K562 (cell line): ENCODE measurements around the gene TPD52L3. TPM values are rescaled to one million over a fixed set of nuclear protein-coding genes. Genes with fewer than 3 reads are reported as not detected.
A peak's percentile ranks its signal among the peaks of the same experiment; 100 is the strongest.

Source experiments
- ATAC-seq: fragments of 200-7000 bp; cut with Tn5 transposase; 3 replicates; pipeline ENCODE4 v1.9.1; 2020; ENCODE audit warnings: moderate library complexity
- BruUV-seq: library from RNA; stranded (reverse); fragments of 400-500 nt; replicated peaks from 2 replicates; lab custom pipeline; 2021; lab: Mats Ljungman, UMichigan
- CTCF ChIA-PET: fragments of 300-600 bp; formaldehyde crosslinking; extraction: SDS; loops from one replicate; lab custom pipeline; 2021; ENCODE audit warnings: low intra/inter-chr PET ratio; lab: Yijun Ruan, JAX
- POLR2A ChIA-PET: fragments of 300-600, 350-650 bp; sonication (Branson Sonifier 250); formaldehyde crosslinking; extraction: SDS; loops from one replicate; lab custom pipeline; 2021; ENCODE audit warnings: antibody characterized with exemption, inconsistent platforms; lab: Yijun Ruan, JAX
- DNase-seq, 4 experiments: peaks; one replicate each; pipeline versions ENCODE4 v3.0.0 to v3.0.0-alpha.2; 2011 to 2018; ENCODE audit warnings: low spot score in 3 of 4, mixed read lengths in 3 of 4; ENCODE audit errors: extremely low read depth in 1 of 4
- FAIRE-seq: peaks from 2 replicates; lab custom pipeline; 2011; peaks lifted over from hg19 to GRCh38; lab: Jason Lieb, UNC
- H2AFZ ChIP-seq: 2 replicates; pipeline ENCODE4 v1.6.0; 2011; ENCODE audit warnings: low read depth, low read length, control low read depth, inconsistent platforms
- H3K27ac ChIP-seq: fragments of 200-600 bp; 3 replicates; pipeline ENCODE4 v1.8.0; 2011; ENCODE audit warnings: low read depth, mild to moderate bottlenecking, control low read depth, inconsistent platforms, low read length, moderate library complexity, mixed read lengths; ENCODE audit errors: extremely low read depth
- H3K27me3 ChIP-seq, 2 experiments: fragments of 300-600 bp in 1 of 2; 2 replicates in 1 of 2; 3 replicates in 1 of 2; pipeline versions ENCODE4 v1.6.0 to v1.8.0; 2011; ENCODE audit warnings: inconsistent platforms in 2 of 2, low read length in 2 of 2, mild to moderate bottlenecking in 1 of 2, mixed read lengths in 1 of 2, moderate library complexity in 1 of 2; ENCODE audit not compliant: control insufficient read depth in 2 of 2, insufficient read depth in 2 of 2
- H3K36me3 ChIP-seq: fragments of 300-600 bp; 3 replicates; pipeline ENCODE4 v1.8.0; 2011; ENCODE audit warnings: mild to moderate bottlenecking, low read length, inconsistent platforms; ENCODE audit not compliant: control insufficient read depth, insufficient read depth
- H3K4me1 ChIP-seq, 2 experiments: fragments of 200-600 bp in 1 of 2; replicated peaks in 1 of 2; 2 replicates in 1 of 2; 3 replicates in 1 of 2; pipeline versions ENCODE4 v1.5.1 to v1.8.0; 2011; ENCODE audit warnings: inconsistent platforms in 2 of 2, low read length in 2 of 2, mild to moderate bottlenecking in 1 of 2, mixed read lengths in 1 of 2, moderate library complexity in 1 of 2; ENCODE audit not compliant: control insufficient read depth in 2 of 2, insufficient read depth in 2 of 2
- H3K4me2 ChIP-seq: 2 replicates; pipeline ENCODE4 v1.6.1; 2011; ENCODE audit warnings: low read length, control low read depth, inconsistent platforms, mixed read lengths; ENCODE audit not compliant: insufficient read depth
- H3K4me3 ChIP-seq: fragments of 200-600 bp; sonication (generic), shearing (Covaris generic); 2 replicates; pipeline ENCODE4 v1.5.1; 2016; ENCODE audit warnings: control low read depth, inconsistent platforms
- H3K79me2 ChIP-seq: fragments of 200-600 bp; 3 replicates; pipeline ENCODE4 v1.8.0; 2011; ENCODE audit warnings: low read length, inconsistent platforms; ENCODE audit not compliant: control insufficient read depth, insufficient read depth
- H3K9ac ChIP-seq, 2 experiments: 2 replicates each; pipeline versions ENCODE4 v1.6.0 to v1.6.1; 2011; ENCODE audit warnings: low read depth in 2 of 2, low read length in 2 of 2, control low read depth in 1 of 2, inconsistent platforms in 1 of 2, mild to moderate bottlenecking in 1 of 2, mixed read lengths in 1 of 2; ENCODE audit not compliant: insufficient read depth in 1 of 2
- H3K9me1 ChIP-seq: one replicate; pipeline ENCODE4 v1.6.0; 2011; ENCODE audit warnings: inconsistent platforms, mild to moderate bottlenecking, low read length, moderate library complexity; ENCODE audit not compliant: control insufficient read depth, insufficient read depth
- H3K9me3 ChIP-seq: replicated peaks from 2 replicates; pipeline ENCODE4 v1.5.1; 2011; ENCODE audit warnings: low read depth, low read length, inconsistent platforms; ENCODE audit not compliant: control insufficient read depth, insufficient read depth
- H4K20me1 ChIP-seq: replicated peaks from 2 replicates; pipeline ENCODE4 v1.6.1; 2011; ENCODE audit warnings: low read length, inconsistent platforms, mixed read lengths; ENCODE audit not compliant: control insufficient read depth, insufficient read depth
- WGBS: fragments of 100-300 bp; shearing (Covaris generic); methylation state at CpG from one replicate; pipeline ENCODE4 v1.1.6; 2016; ENCODE audit warnings: low coverage, mixed read lengths; ENCODE audit not compliant: insufficient coverage; ENCODE audit errors: missing lambda C conversion rate; 5-methylcytosine and 5-hydroxymethylcytosine counted together
- in situ Hi-C: fragments of 300-500 bp; cut with MboI; formaldehyde crosslinking; loops from 4 replicates; pipeline ENCODE4 v1.15.0; 2018; ENCODE audit warnings: inconsistent platforms, mixed read lengths
- intact Hi-C: fragments of 100-400 bp; cut with micrococcal nuclease; formaldehyde crosslinking; loops from 2 replicates; pipeline ENCODE4 v1.14.2; 2022
- polyA plus RNA-seq, 8 experiments: library from polyadenylated mRNA; depleted of rRNA in 4 of 8; stranded (reverse) in 5 of 8; unstranded in 3 of 8; fragments of >200 nt; fragmentation: Nextera tagmentation in 2 of 8; fragmentation: Illumina TruSeq in 1 of 8; extraction: Ambion mirVana in 2 of 8; extraction: Trizol in 1 of 8; gene quantifications; 2 replicates each; pipeline versions ENCODE4 v1.2.1 to v1.2.3, GENCODE V29; 2011 to 2014; ENCODE audit warnings: inconsistent platforms in 1 of 8, missing spikeins in 1 of 8
- total RNA-seq, 7 experiments: library from RNA; depleted of rRNA in 6 of 7; stranded (reverse); fragments of >200 nt in 6 of 7; fragmentation: Illumina TruSeq in 2 of 7; extraction: Trizol in 2 of 7; gene quantifications; 2 replicates each; pipeline versions ENCODE4 v1.2.1 to v1.2.3, GENCODE V29; 2011 to 2021; ENCODE audit warnings: low replicate concordance in 1 of 7
- TF ChIP-seq, protein P1 (sequence below): fragments of 450-650 bp; formaldehyde crosslinking; conservative IDR thresholded peaks from 2 replicates; pipeline ENCODE4 v1.4.0; 2022; ENCODE audit warnings: mild to moderate bottlenecking, missing genetic modification characterization
- TF ChIP-seq, protein P2 (sequence below), 2 experiments: fragments of 450-650 bp; formaldehyde crosslinking in 1 of 2; IDR thresholded peaks; 2 replicates each; pipeline versions ENCODE4 v1.4.0 to v1.6.1; 2014 to 2020; ENCODE audit warnings: mild to moderate bottlenecking in 2 of 2, borderline replicate concordance in 1 of 2, low read depth in 1 of 2

The TPD52L3 gene
- total and polyA plus RNA-seq, 9 of the 15 experiments (the other 6 are each of a cell fraction or from before 2014, with no cell fraction given), result not detected

DNA sequence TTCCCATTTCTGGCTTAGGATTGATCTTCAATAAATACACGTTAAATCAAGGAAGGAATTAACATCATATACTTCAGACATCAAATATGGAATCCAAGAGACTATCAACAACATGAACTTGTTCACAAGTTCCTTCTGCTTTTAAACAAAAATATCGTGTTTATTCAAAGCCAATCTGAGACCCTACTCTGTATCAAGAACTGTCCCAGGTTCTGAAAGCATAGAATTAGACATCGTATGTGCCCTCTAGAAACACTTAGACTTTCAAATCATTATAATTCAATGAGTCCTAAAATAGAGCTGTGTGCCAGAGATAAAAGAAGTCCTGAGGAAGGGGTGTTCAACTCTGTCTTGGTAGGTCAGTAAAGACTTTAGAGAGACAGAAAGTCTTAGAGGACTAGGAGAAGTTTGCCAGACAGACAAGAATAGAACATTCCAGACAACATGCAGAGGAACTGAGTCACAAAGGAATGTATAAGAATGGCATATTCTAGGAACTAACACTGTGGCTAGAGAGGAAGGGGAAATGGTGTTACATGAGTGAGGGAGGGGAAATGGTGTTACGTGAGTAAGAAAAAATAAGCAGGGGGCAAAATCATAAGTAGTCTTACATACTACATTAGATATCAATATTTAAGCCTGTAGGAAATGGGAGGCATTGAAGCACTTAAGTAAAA lies 2.9 kb downstream of the TPD52L3 start:
- no peak for FAIRE-seq
- ATAC-seq, result no peak
- peaks cover 0 to 4% of the 10 kb centered on the region in 2 experiments; a peak in 1 of 5 replicates for H3K4me1 ChIP-seq
- H3K27me3 ChIP-seq, result no peaks in the 10 kb centered on the region; a peak in 1 of 5 replicates
- no peaks in the 10 kb centered on the region for H3K9me1 ChIP-seq
- ChIA-PET POLR2A (no interaction called here), CTCF (no interaction called here)
- H3K4me3 ChIP-seq, result no peak overlapping the region
- 3% methylated on average over 4 of the region's 4 CpGs for WGBS
- no peaks in the 10 kb centered on the region for H3K9me3 ChIP-seq
- no peaks in the 10 kb centered on the region for H4K20me1 ChIP-seq
- intact Hi-C loops (no loop called here), in situ Hi-C loops (no loop called here)
- no peak overlapping the region for H3K27ac ChIP-seq
- no peaks in the 10 kb centered on the region for H3K79me2 ChIP-seq
- TF ChIP-seq, protein P1, sequence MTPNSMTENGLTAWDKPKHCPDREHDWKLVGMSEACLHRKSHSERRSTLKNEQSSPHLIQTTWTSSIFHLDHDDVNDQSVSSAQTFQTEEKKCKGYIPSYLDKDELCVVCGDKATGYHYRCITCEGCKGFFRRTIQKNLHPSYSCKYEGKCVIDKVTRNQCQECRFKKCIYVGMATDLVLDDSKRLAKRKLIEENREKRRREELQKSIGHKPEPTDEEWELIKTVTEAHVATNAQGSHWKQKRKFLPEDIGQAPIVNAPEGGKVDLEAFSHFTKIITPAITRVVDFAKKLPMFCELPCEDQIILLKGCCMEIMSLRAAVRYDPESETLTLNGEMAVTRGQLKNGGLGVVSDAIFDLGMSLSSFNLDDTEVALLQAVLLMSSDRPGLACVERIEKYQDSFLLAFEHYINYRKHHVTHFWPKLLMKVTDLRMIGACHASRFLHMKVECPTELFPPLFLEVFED, result no peak
- TF ChIP-seq, protein P2, sequence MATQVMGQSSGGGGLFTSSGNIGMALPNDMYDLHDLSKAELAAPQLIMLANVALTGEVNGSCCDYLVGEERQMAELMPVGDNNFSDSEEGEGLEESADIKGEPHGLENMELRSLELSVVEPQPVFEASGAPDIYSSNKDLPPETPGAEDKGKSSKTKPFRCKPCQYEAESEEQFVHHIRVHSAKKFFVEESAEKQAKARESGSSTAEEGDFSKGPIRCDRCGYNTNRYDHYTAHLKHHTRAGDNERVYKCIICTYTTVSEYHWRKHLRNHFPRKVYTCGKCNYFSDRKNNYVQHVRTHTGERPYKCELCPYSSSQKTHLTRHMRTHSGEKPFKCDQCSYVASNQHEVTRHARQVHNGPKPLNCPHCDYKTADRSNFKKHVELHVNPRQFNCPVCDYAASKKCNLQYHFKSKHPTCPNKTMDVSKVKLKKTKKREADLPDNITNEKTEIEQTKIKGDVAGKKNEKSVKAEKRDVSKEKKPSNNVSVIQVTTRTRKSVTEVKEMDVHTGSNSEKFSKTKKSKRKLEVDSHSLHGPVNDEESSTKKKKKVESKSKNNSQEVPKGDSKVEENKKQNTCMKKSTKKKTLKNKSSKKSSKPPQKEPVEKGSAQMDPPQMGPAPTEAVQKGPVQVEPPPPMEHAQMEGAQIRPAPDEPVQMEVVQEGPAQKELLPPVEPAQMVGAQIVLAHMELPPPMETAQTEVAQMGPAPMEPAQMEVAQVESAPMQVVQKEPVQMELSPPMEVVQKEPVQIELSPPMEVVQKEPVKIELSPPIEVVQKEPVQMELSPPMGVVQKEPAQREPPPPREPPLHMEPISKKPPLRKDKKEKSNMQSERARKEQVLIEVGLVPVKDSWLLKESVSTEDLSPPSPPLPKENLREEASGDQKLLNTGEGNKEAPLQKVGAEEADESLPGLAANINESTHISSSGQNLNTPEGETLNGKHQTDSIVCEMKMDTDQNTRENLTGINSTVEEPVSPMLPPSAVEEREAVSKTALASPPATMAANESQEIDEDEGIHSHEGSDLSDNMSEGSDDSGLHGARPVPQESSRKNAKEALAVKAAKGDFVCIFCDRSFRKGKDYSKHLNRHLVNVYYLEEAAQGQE (IDR thresholded peaks at IDR 0.05; ENCODE audit: borderline replicate concordance), result peak; percentile 44; the same call in 1 of the 2 replicates
- TF ChIP-seq, protein P2 (CRISPR knock-in tag; IDR thresholded peaks at IDR 0.05; ENCODE audit: low read depth), result no peak
- no TSS peak for BruUV-seq
- DNase-seq, result no peak
- H3K9ac ChIP-seq, result no peak overlapping the region
- no peak overlapping the region for H3K4me2 ChIP-seq
- H2AFZ ChIP-seq, result no peak overlapping the region
- H3K36me3 ChIP-seq, result no peaks in the 10 kb centered on the region
